ENCODE results near the gene NTSR1. TPM values are rescaled to one million over a fixed set of nuclear protein-coding genes. Genes with fewer than 3 reads are reported as not detected.

NTSR1 gene
- polyA plus RNA-seq, 1 donor from 2014 or later = 0.05 TPM

DNA sequence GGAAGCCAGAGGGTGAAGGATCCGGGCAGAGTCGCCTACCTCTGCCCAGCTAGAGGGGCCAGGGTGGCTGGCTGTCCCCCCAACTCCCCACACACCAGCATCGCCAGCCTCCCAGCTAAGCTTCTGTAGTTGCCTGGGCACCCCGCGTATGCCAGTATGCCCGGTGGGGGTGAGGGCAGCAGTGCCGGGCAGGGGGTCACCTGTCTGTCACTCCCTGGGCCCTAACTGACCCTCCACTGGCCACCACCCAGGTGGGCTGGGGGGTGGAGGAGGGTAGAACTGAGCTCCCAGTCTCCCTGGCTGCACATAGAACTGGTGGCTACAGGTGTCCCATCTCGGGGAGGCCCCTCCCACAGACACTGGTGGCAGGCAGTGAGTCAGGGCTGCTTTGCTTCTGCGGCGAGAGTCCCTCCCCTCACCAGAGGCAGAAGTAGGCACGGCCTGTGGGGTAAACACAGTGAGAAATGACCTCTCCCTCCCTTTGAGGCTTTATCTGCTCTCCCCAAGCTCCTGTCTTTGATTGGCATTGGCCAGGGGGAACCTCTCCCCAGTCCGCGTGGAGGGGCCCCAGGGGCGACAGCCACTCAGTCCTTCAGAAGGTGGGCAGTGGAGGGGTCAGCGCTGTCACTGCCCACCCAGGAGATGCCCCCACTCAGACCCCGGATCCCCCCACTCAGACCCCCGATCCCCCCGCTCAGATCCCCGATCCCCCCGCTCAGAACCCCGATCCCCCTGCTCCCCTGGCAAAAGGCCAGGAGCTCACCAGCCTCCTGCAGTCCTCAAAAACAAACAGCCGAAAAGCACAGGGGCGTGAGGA lies 2.5 kb downstream of the NTSR1 start:
- Histone ChIP-seq H3K27ac (ENCODE audit: low read length) (no peak overlapping the region), H3K4me3 (ENCODE audit: low read length) (no peak overlapping the region)

DNA sequence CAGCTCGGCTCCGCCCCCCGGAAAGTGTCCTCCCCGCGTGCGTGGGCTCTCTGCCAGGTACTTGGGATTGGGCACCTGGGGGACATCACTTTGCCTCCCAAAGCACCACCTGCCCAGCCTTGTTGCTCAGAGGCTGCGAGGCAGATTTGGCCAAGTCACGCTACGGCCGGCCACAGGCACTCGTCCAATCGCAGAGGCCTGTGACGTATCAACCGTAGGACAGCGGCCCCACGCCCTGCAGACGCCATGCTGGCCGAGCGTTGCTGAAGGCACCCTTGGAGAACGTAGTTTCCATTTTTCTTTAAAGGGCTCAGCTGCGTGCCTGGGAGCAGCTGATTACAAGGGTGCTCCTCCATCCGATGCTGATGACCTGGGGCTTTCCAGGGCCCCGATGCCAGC lies 3.1 kb downstream of the NTSR1 start:
- Histone ChIP-seq H3F3A (ENCODE audit: insufficient read depth, low read length, poor library complexity, severe bottlenecking) (no peaks in the 10 kb centered on the region), H3K4me3 (ENCODE audit: low read length) (no peak overlapping the region), H3K27me3 (ENCODE audit: insufficient read depth, low read depth, low read length) (peaks cover 34% of the 10 kb centered on the region), H3K79me2 (replicated peaks; ENCODE audit: insufficient read depth, low read length) (no peaks in the 10 kb centered on the region), H4K20me1 (ENCODE audit: insufficient read depth) (no peaks in the 10 kb centered on the region), H3K9ac (ENCODE audit: low read length) (no peak overlapping the region), H3K9me3 (ENCODE audit: low read length) (no peaks in the 10 kb centered on the region), H2AFZ (ENCODE audit: low read depth, low read length) (no peak overlapping the region), H3K4me2 (ENCODE audit: low read length) (no peak overlapping the region), H3K27ac (ENCODE audit: low read length) (no peak overlapping the region), H3K9me2 (ENCODE audit: insufficient read depth, low read length) (no peaks in the 10 kb centered on the region), H3K36me3 (ENCODE audit: insufficient read depth, low read length) (no peaks in the 10 kb centered on the region)
- TF ChIP-seq POLR2AphosphoS5 (IDR thresholded peaks at IDR 0.05) = no peak
- TF ChIP-seq, protein P1, sequence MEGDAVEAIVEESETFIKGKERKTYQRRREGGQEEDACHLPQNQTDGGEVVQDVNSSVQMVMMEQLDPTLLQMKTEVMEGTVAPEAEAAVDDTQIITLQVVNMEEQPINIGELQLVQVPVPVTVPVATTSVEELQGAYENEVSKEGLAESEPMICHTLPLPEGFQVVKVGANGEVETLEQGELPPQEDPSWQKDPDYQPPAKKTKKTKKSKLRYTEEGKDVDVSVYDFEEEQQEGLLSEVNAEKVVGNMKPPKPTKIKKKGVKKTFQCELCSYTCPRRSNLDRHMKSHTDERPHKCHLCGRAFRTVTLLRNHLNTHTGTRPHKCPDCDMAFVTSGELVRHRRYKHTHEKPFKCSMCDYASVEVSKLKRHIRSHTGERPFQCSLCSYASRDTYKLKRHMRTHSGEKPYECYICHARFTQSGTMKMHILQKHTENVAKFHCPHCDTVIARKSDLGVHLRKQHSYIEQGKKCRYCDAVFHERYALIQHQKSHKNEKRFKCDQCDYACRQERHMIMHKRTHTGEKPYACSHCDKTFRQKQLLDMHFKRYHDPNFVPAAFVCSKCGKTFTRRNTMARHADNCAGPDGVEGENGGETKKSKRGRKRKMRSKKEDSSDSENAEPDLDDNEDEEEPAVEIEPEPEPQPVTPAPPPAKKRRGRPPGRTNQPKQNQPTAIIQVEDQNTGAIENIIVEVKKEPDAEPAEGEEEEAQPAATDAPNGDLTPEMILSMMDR (IDR thresholded peaks at IDR 0.05; ENCODE audit: poor library complexity, severe bottlenecking) = no peak
- no peak for TF ChIP-seq MXI1 (conservative IDR thresholded peaks at IDR 0.05; ENCODE audit: poor library complexity, severe bottlenecking)
- no peak for TF ChIP-seq EZH2 (IDR thresholded peaks at IDR 0.05; ENCODE audit: borderline replicate concordance, insufficient read depth, low read length, poor library complexity, severe bottlenecking)
- TF ChIP-seq SMC3 (conservative IDR thresholded peaks at IDR 0.05; ENCODE audit: poor library complexity) = no peak
- no peak for TF ChIP-seq RAD21 (conservative IDR thresholded peaks at IDR 0.05)
- TF ChIP-seq, protein P2, sequence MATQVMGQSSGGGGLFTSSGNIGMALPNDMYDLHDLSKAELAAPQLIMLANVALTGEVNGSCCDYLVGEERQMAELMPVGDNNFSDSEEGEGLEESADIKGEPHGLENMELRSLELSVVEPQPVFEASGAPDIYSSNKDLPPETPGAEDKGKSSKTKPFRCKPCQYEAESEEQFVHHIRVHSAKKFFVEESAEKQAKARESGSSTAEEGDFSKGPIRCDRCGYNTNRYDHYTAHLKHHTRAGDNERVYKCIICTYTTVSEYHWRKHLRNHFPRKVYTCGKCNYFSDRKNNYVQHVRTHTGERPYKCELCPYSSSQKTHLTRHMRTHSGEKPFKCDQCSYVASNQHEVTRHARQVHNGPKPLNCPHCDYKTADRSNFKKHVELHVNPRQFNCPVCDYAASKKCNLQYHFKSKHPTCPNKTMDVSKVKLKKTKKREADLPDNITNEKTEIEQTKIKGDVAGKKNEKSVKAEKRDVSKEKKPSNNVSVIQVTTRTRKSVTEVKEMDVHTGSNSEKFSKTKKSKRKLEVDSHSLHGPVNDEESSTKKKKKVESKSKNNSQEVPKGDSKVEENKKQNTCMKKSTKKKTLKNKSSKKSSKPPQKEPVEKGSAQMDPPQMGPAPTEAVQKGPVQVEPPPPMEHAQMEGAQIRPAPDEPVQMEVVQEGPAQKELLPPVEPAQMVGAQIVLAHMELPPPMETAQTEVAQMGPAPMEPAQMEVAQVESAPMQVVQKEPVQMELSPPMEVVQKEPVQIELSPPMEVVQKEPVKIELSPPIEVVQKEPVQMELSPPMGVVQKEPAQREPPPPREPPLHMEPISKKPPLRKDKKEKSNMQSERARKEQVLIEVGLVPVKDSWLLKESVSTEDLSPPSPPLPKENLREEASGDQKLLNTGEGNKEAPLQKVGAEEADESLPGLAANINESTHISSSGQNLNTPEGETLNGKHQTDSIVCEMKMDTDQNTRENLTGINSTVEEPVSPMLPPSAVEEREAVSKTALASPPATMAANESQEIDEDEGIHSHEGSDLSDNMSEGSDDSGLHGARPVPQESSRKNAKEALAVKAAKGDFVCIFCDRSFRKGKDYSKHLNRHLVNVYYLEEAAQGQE (IDR thresholded peaks at IDR 0.05; ENCODE audit: borderline replicate concordance) = no peak
- no peak for TF ChIP-seq EP300 (conservative IDR thresholded peaks at IDR 0.05; ENCODE audit: poor library complexity, severe bottlenecking)
- TF ChIP-seq TAF1 (IDR thresholded peaks at IDR 0.05; ENCODE audit: low read depth) = no peak

More for the DNA sequence above, 2.5 kb downstream of the NTSR1 start:
- TF ChIP-seq POLR2AphosphoS5 (IDR thresholded peaks at IDR 0.05) = no peak
- no peak for TF ChIP-seq RAD21 (conservative IDR thresholded peaks at IDR 0.05)
- H4K20me1 ChIP-seq (ENCODE audit: insufficient read depth) = no peaks in the 10 kb centered on the region
- H3K4me2 ChIP-seq (ENCODE audit: low read length) = no peak overlapping the region
- peaks cover 34% of the 10 kb centered on the region for H3K27me3 ChIP-seq (ENCODE audit: insufficient read depth, low read depth, low read length)
- no peak overlapping the region for H3K9ac ChIP-seq (ENCODE audit: low read length)
- no peaks in the 10 kb centered on the region for H3K36me3 ChIP-seq (ENCODE audit: insufficient read depth, low read length)
- H3F3A ChIP-seq (ENCODE audit: insufficient read depth, low read length, poor library complexity, severe bottlenecking) = no peaks in the 10 kb centered on the region
- H3K9me3 ChIP-seq (ENCODE audit: low read length) = no peaks in the 10 kb centered on the region
- no peaks in the 10 kb centered on the region for H3K9me2 ChIP-seq (ENCODE audit: insufficient read depth, low read length)
- no peak overlapping the region for H2AFZ ChIP-seq (ENCODE audit: low read depth, low read length)
- no peaks in the 10 kb centered on the region for H3K79me2 ChIP-seq (replicated peaks; ENCODE audit: insufficient read depth, low read length)

Data from neural cell (in vitro differentiated cells).